Neural cell (in vitro differentiated cells): ENCODE data around the gene UNC5B.

ENCODE experiments used
- CTCF ChIP-seq: fragments of 450-650 bp; IDR thresholded peaks from 2 replicates; pipeline ENCODE4 v1.5.1; 2014; ENCODE audit warnings: antibody characterized with exemption, mild to moderate bottlenecking, moderate library complexity; ENCODE audit not compliant: poor library complexity, severe bottlenecking
- EP300 ChIP-seq: fragments of 450-650 bp; conservative IDR thresholded peaks from 2 replicates; pipeline ENCODE4 v1.6.1; 2014; ENCODE audit warnings: antibody characterized with exemption, mild to moderate bottlenecking, moderate library complexity; ENCODE audit not compliant: poor library complexity, severe bottlenecking
- EZH2 ChIP-seq: fragments of 200-600, 300-800 bp; shearing (Covaris generic), sonication (generic); IDR thresholded peaks from 2 replicates; pipeline ENCODE4 v1.6.1; 2014; ENCODE audit warnings: antibody characterized with exemption, low read length, borderline replicate concordance, mild to moderate bottlenecking; ENCODE audit not compliant: insufficient read depth, poor library complexity, severe bottlenecking
- POLR2AphosphoS5 ChIP-seq: IDR thresholded peaks from 2 replicates; pipeline ENCODE4 v1.6.1; 2012
- RAD21 ChIP-seq: fragments of 450-650 bp; conservative IDR thresholded peaks from 2 replicates; pipeline ENCODE4 v1.6.1; 2014; ENCODE audit warnings: antibody characterized with exemption, mild to moderate bottlenecking, moderate library complexity
- SMC3 ChIP-seq: fragments of 450-650 bp; conservative IDR thresholded peaks from 2 replicates; pipeline ENCODE4 v1.6.1; 2014; ENCODE audit warnings: antibody characterized with exemption, mild to moderate bottlenecking, moderate library complexity; ENCODE audit not compliant: poor library complexity
- TAF1 ChIP-seq: IDR thresholded peaks from 2 replicates; pipeline ENCODE4 v1.6.1; 2012; ENCODE audit warnings: low read depth

- TF ChIP-seq EZH2 (no peak), CTCF (no peak), EP300 (no peak), SMC3 (no peak), POLR2AphosphoS5 (no peak), RAD21 (no peak), TAF1 (no peak)
These were observed 28.9 kb downstream of the UNC5B start for GRCh38 chr10:71241114-71241829.
